Panc1 (cell line): ENCODE data around the gene SMC5. TPM values are rescaled to one million over a fixed set of nuclear protein-coding genes. Genes with fewer than 3 reads are reported as not detected.

ENCODE experiments used
- ATAC-seq: fragments of 200-7000 bp; cut with Tn5 transposase; 2 replicates; pipeline ENCODE4 v1.9.1; 2020; ENCODE audit warnings: mild to moderate bottlenecking, moderate library complexity
- BruUV-seq: library from RNA; stranded (reverse); fragments of 400-500 nt; replicated peaks from 2 replicates; lab custom pipeline; 2021; lab: Mats Ljungman, UMichigan
- CTCF ChIA-PET: fragments of 300-600 bp; sonication (Branson Sonifier 250); formaldehyde crosslinking; loops from one replicate; lab custom pipeline; 2022; ENCODE audit warnings: antibody characterized with exemption; lab: Charles Lee
- POLR2A ChIA-PET: fragments of 300-600 bp; sonication (Branson Sonifier 250); formaldehyde crosslinking; loops from one replicate; lab custom pipeline; 2022; ENCODE audit warnings: antibody characterized with exemption; lab: Charles Lee
- DNase-seq: peaks from one replicate; pipeline ENCODE4 v3.0.0-alpha.2; 2010; ENCODE audit warnings: low read depth, low spot score
- H3K27ac ChIP-seq: 2 replicates; pipeline ENCODE4 v1.5.1; 2011; ENCODE audit warnings: mild to moderate bottlenecking, low read length, inconsistent platforms
- H3K27me3 ChIP-seq: fragments of 200-500 bp; sonication (Bioruptor generic); 2 replicates; pipeline ENCODE4 v1.6.0; 2014; ENCODE audit warnings: low read length, inconsistent platforms; ENCODE audit not compliant: control insufficient read depth, insufficient read depth
- H3K36me3 ChIP-seq: fragments of 200-500 bp; sonication (Bioruptor generic); 2 replicates; pipeline ENCODE4 v1.5.1; 2014; ENCODE audit warnings: inconsistent platforms, mild to moderate bottlenecking, low read length, moderate library complexity; ENCODE audit not compliant: control insufficient read depth, insufficient read depth
- H3K4me1 ChIP-seq: 2 replicates; pipeline ENCODE4 v1.5.1; 2011; ENCODE audit warnings: inconsistent platforms, mild to moderate bottlenecking, low read length, moderate library complexity; ENCODE audit not compliant: control insufficient read depth, insufficient read depth
- H3K4me3 ChIP-seq, 2 experiments: 2 replicates each; pipeline ENCODE4 v1.5.1; 2011 to 2012; ENCODE audit warnings: low read depth in 2 of 2, low read length in 2 of 2, mild to moderate bottlenecking in 2 of 2, inconsistent platforms in 1 of 2, moderate library complexity in 1 of 2
- H3K9me3 ChIP-seq: fragments of 200-500 bp; sonication (Bioruptor generic); 2 replicates; pipeline ENCODE4 v1.5.1; 2014; ENCODE audit warnings: low read depth, mild to moderate bottlenecking, inconsistent platforms, low read length, moderate library complexity; ENCODE audit not compliant: control insufficient read depth, insufficient read depth
- POLR2AphosphoS5 ChIP-seq: IDR thresholded peaks from 2 replicates; pipeline ENCODE4 v1.6.1; 2012; ENCODE audit warnings: mild to moderate bottlenecking, low read depth, low read length, moderate library complexity
- SIN3A ChIP-seq: IDR thresholded peaks from 2 replicates; pipeline ENCODE4 v1.6.1; 2012; ENCODE audit warnings: low read depth, mild to moderate bottlenecking, low read length, moderate library complexity, borderline replicate concordance; ENCODE audit not compliant: insufficient read depth
- TCF7L2 ChIP-seq: IDR thresholded peaks from 2 replicates; pipeline ENCODE4 v1.6.1; 2011; ENCODE audit warnings: mild to moderate bottlenecking, low read depth, low read length, inconsistent platforms
- in situ Hi-C: cut with HindIII; loops from 2 replicates; pipeline ENCODE4 v1.10.0; 2016; ENCODE audit warnings: low sequenced_read_pairs, low pct_unique_long_range_greater_than_20kb
- intact Hi-C: fragments of 100-400 bp; cut with micrococcal nuclease; formaldehyde crosslinking; loops from one replicate; pipeline ENCODE4 v1.10.0; 2022; ENCODE audit not compliant: unreplicated experiment
- total RNA-seq: library from RNA; stranded (reverse); gene quantifications from one replicate; pipeline ENCODE4 v1.2.1, GENCODE V29; 2021; ENCODE audit not compliant: unreplicated experiment
- TF ChIP-seq, protein P1 (sequence below): fragments of 450-650 bp; IDR thresholded peaks from 2 replicates; pipeline ENCODE4 v1.5.1; 2017; ENCODE audit warnings: mild to moderate bottlenecking
- TF ChIP-seq, protein P2 (sequence below), 2 experiments: IDR thresholded peaks; 2 replicates each; pipeline ENCODE4 v1.6.1; 2011 to 2012; ENCODE audit warnings: low read depth in 2 of 2, control low read depth in 1 of 2, low read length in 1 of 2, mild to moderate bottlenecking in 1 of 2, moderate library complexity in 1 of 2; ENCODE audit not compliant: insufficient read depth in 1 of 2

SMC5 gene
- total RNA-seq, 1 experiment from 2014 or later, result 12.9 TPM

DNA sequence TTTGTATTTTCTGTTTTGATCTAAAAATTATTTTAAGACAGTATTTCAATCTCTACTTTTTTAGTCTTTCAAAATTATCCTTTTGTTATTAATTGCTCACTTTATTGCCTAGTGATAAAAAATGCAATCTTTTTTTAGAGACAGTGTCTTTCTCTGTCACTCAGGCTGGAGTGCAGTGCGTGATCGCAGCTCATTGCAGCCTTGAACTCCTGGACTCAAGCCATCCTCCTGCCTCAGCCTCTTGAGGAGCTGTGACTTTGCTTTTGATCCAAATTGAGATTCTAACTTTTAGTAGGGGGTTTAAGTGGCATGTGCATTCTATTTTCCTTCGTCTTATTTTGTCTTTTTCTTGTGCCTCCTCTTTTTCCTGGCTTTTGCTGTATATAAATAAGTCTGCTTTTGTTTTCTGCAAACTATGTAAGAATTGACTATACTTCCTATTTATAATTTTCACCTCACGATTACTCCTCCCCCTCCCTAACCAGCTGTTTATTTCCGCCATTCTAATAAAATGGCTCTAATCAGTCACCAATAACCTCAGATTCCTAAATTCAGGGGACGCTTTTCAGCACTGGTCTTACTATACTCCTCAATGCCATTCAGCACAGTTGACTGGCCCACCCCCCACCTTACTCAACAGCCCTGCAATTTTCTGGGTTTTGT lies 123.4 kb downstream of the SMC5 start:
- ATAC-seq (no peak), DNase-seq (no peak)
- Histone ChIP-seq H3K27ac (no peak overlapping the region), H3K27me3 (no peaks in the 10 kb centered on the region), H3K4me1 (no peaks in the 10 kb centered on the region), H3K4me3 (no peak overlapping the region), H3K9me3 (no peaks in the 10 kb centered on the region), H3K36me3 (no peaks in the 10 kb centered on the region)
- POLR2A ChIA-PET, result no interaction called here
- no TSS peak for BruUV-seq
- intact Hi-C loops (no loop called here), in situ Hi-C loops (no loop called here)
- TF ChIP-seq, protein P1, sequence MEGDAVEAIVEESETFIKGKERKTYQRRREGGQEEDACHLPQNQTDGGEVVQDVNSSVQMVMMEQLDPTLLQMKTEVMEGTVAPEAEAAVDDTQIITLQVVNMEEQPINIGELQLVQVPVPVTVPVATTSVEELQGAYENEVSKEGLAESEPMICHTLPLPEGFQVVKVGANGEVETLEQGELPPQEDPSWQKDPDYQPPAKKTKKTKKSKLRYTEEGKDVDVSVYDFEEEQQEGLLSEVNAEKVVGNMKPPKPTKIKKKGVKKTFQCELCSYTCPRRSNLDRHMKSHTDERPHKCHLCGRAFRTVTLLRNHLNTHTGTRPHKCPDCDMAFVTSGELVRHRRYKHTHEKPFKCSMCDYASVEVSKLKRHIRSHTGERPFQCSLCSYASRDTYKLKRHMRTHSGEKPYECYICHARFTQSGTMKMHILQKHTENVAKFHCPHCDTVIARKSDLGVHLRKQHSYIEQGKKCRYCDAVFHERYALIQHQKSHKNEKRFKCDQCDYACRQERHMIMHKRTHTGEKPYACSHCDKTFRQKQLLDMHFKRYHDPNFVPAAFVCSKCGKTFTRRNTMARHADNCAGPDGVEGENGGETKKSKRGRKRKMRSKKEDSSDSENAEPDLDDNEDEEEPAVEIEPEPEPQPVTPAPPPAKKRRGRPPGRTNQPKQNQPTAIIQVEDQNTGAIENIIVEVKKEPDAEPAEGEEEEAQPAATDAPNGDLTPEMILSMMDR, result no peak
- TF ChIP-seq, protein P2, sequence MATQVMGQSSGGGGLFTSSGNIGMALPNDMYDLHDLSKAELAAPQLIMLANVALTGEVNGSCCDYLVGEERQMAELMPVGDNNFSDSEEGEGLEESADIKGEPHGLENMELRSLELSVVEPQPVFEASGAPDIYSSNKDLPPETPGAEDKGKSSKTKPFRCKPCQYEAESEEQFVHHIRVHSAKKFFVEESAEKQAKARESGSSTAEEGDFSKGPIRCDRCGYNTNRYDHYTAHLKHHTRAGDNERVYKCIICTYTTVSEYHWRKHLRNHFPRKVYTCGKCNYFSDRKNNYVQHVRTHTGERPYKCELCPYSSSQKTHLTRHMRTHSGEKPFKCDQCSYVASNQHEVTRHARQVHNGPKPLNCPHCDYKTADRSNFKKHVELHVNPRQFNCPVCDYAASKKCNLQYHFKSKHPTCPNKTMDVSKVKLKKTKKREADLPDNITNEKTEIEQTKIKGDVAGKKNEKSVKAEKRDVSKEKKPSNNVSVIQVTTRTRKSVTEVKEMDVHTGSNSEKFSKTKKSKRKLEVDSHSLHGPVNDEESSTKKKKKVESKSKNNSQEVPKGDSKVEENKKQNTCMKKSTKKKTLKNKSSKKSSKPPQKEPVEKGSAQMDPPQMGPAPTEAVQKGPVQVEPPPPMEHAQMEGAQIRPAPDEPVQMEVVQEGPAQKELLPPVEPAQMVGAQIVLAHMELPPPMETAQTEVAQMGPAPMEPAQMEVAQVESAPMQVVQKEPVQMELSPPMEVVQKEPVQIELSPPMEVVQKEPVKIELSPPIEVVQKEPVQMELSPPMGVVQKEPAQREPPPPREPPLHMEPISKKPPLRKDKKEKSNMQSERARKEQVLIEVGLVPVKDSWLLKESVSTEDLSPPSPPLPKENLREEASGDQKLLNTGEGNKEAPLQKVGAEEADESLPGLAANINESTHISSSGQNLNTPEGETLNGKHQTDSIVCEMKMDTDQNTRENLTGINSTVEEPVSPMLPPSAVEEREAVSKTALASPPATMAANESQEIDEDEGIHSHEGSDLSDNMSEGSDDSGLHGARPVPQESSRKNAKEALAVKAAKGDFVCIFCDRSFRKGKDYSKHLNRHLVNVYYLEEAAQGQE (IDR thresholded peaks at IDR 0.05; ENCODE audit: insufficient read depth in 1 of 2, low read depth in 2 of 2, low read length in 1 of 2), result no peak
- no peak for TF ChIP-seq TCF7L2
- no peak for TF ChIP-seq SIN3A
- no peak for TF ChIP-seq POLR2AphosphoS5
- CTCF ChIA-PET, result no interaction called here

DNA sequence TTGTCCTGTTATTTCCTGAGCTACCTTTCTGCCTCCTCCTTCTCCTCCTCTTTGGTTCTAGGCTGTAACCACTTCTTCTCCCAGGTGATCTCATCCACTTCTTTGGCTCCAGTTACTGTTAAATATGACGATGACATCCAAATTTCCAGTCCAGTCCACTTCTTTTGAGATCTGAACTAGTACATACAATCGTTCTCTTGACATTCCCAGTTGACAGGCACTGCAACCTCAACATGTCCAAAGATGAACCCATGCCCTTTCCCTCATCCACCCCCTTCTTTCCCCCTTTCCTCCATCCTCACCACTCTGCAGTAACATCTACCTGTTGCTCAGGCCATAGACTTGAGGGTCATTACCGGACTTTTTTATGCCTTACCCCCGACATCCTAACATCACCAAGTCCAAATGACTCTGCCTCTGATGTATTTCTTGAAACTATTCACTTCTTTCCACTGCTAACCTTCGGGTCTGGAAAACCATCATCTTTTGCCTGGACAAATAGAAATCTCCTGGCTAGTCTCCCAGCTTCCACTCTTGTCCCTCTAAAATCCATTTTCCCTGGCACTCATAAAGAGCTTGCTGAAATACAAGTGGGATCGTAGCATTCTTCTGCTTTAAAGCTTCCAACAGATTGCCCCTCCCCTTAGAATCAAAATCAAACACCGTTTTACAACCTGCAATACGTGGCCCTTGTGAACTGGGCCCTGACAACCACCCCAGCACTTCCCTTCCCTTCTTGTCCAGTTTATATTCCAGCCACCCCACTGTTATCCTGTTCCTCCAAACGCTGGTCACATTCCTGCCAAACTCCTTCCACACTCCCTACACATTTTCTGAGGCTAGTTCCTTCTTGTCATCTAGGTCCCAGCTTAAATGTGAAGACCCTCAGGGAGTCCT lies 124.2 kb downstream of the SMC5 start:
- TF ChIP-seq TCF7L2, result no peak
- TF ChIP-seq POLR2AphosphoS5, result no peak
- no peak for TF ChIP-seq SIN3A
- TF ChIP-seq, protein P2 (IDR thresholded peaks at IDR 0.05; ENCODE audit: insufficient read depth in 1 of 2, low read depth in 2 of 2, low read length in 1 of 2), result no peak
- TF ChIP-seq, protein P1, result no peak
- no peak for ATAC-seq
- no peaks in the 10 kb centered on the region for H3K4me1 ChIP-seq
- CTCF ChIA-PET, result no interaction called here
- intact Hi-C loops (no loop called here), in situ Hi-C loops (no loop called here)
- no peak for DNase-seq
- H3K9me3 ChIP-seq, result no peaks in the 10 kb centered on the region
- no TSS peak for BruUV-seq
- H3K27me3 ChIP-seq, result no peaks in the 10 kb centered on the region
- H3K36me3 ChIP-seq, result no peaks in the 10 kb centered on the region
- POLR2A ChIA-PET, result no interaction called here
- no peak overlapping the region for H3K4me3 ChIP-seq
- no peak overlapping the region for H3K27ac ChIP-seq
